Endothelial cell of umbilical vein (primary cell): ENCODE data around the gene MYO16. TPM values are rescaled to one million over a fixed set of nuclear protein-coding genes. Genes with fewer than 3 reads are reported as not detected.

Experiments used
- BruUV-seq: library from RNA; stranded (reverse); fragments of 400-500 nt; replicated peaks from 2 replicates; lab custom pipeline; 2021; lab: Mats Ljungman, UMichigan
- CTCF ChIA-PET: fragments of 300-600, 350-600 bp; sonication (Branson Sonifier 250); formaldehyde crosslinking; loops from one replicate; lab custom pipeline; 2021; ENCODE audit warnings: antibody characterized with exemption, inconsistent platforms; lab: Charles Lee
- POLR2A ChIA-PET: fragments of 300-600, 350-600 bp; sonication (Branson Sonifier 250); formaldehyde crosslinking; loops from one replicate; lab custom pipeline; 2021; ENCODE audit warnings: antibody characterized with exemption, inconsistent platforms; lab: Charles Lee
- DNase-seq: peaks from one replicate; pipeline ENCODE4 v3.0.0-alpha.2; 2011; ENCODE audit warnings: low read depth, low spot score
- FAIRE-seq: peaks from 2 replicates; lab custom pipeline; 2011; peaks lifted over from hg19 to GRCh38; lab: Jason Lieb, UNC
- H2AFZ ChIP-seq: 2 replicates; pipeline ENCODE4 v1.6.0; 2012; ENCODE audit warnings: low read depth, low read length, control low read depth, inconsistent platforms
- H3K27ac ChIP-seq: 2 replicates; pipeline ENCODE4 v1.5.1; 2011; ENCODE audit warnings: low read depth, mild to moderate bottlenecking, control low read depth, low read length, moderate library complexity; ENCODE audit not compliant: insufficient read depth
- H3K27me3 ChIP-seq, 2 experiments: 2 replicates each; pipeline versions ENCODE4 v1.6.0 to v1.6.1; 2011; ENCODE audit warnings: low read length in 2 of 2, mixed read lengths in 1 of 2; ENCODE audit not compliant: control insufficient read depth in 2 of 2, insufficient read depth in 2 of 2
- H3K36me3 ChIP-seq, 2 experiments: 2 replicates in 1 of 2; 3 replicates in 1 of 2; pipeline ENCODE4 v1.5.1; 2011; ENCODE audit warnings: low read length in 2 of 2, mild to moderate bottlenecking in 1 of 2, moderate library complexity in 1 of 2; ENCODE audit not compliant: control insufficient read depth in 2 of 2, insufficient read depth in 2 of 2; ENCODE audit errors: extremely low read depth in 1 of 2
- H3K4me1 ChIP-seq: 3 replicates; pipeline ENCODE4 v1.5.1; 2011; ENCODE audit warnings: mild to moderate bottlenecking, low read length; ENCODE audit not compliant: control insufficient read depth, insufficient read depth; ENCODE audit errors: extremely low read depth
- H3K4me2 ChIP-seq: 2 replicates; pipeline ENCODE4 v1.6.1; 2011; ENCODE audit warnings: low read length, control low read depth, mixed read lengths; ENCODE audit not compliant: insufficient read depth
- H3K4me3 ChIP-seq, 3 experiments: fragments of 200-600 bp in 1 of 3; sonication (generic), shearing (Covaris generic) in 1 of 3; replicated peaks in 1 of 3; 2 replicates each; pipeline ENCODE4 v1.5.1; 2011 to 2016; ENCODE audit warnings: control low read depth in 3 of 3, low read length in 3 of 3, mild to moderate bottlenecking in 2 of 3, inconsistent platforms in 1 of 3, low read depth in 1 of 3, moderate library complexity in 1 of 3; ENCODE audit not compliant: insufficient read depth in 1 of 3
- H3K79me2 ChIP-seq: 2 replicates; pipeline ENCODE4 v1.6.0; 2012; ENCODE audit warnings: low read length, inconsistent platforms; ENCODE audit not compliant: control insufficient read depth, insufficient read depth
- H3K9ac ChIP-seq: replicated peaks from 2 replicates; pipeline ENCODE3; 2011; ENCODE audit warnings: low read length, control low read depth; ENCODE audit not compliant: insufficient read depth; ENCODE audit errors: extremely low read depth
- H3K9me1 ChIP-seq: replicated peaks from 3 replicates; pipeline ENCODE4 v1.6.0; 2011; ENCODE audit warnings: mild to moderate bottlenecking, low read length; ENCODE audit not compliant: control insufficient read depth, insufficient read depth; ENCODE audit errors: extremely low read depth
- H3K9me3 ChIP-seq: replicated peaks from 2 replicates; pipeline ENCODE4 v1.5.1; 2012; ENCODE audit warnings: low read length, inconsistent platforms; ENCODE audit not compliant: control insufficient read depth, insufficient read depth
- H4K20me1 ChIP-seq: replicated peaks from 2 replicates; pipeline ENCODE3; 2011; ENCODE audit warnings: mild to moderate bottlenecking, low read length; ENCODE audit not compliant: control insufficient read depth, insufficient read depth; ENCODE audit errors: extremely low read depth
- CTCF ChIP-seq, 2 donors: IDR thresholded peaks; 1 replicate in 1 of 2; 2 replicates in 1 of 2; pipeline ENCODE4 v1.5.1; 2011; ENCODE audit warnings: low read length in 2 of 2, mild to moderate bottlenecking in 2 of 2, moderate library complexity in 2 of 2, control low read depth in 1 of 2, inconsistent platforms in 1 of 2, low read depth in 1 of 2; ENCODE audit not compliant: insufficient read depth in 1 of 2; ENCODE audit errors: extremely low read depth in 1 of 2
- EZH2 ChIP-seq: IDR thresholded peaks from 2 replicates; pipeline ENCODE4 v1.6.1; 2012; ENCODE audit warnings: borderline replicate concordance, low read depth, mild to moderate bottlenecking, moderate library complexity, low read length, inconsistent platforms; ENCODE audit not compliant: severe bottlenecking
- FOS ChIP-seq: IDR thresholded peaks from 2 replicates; pipeline ENCODE4 v1.6.1; 2011; ENCODE audit warnings: mild to moderate bottlenecking, low read length, moderate library complexity, borderline replicate concordance; ENCODE audit not compliant: insufficient read depth
- GATA2 ChIP-seq: IDR thresholded peaks from 2 replicates; pipeline ENCODE4 v1.7.0; 2011; ENCODE audit warnings: low read depth, mild to moderate bottlenecking, moderate library complexity, mixed read lengths, low read length; ENCODE audit not compliant: insufficient read length, insufficient read depth
- JUN ChIP-seq: IDR thresholded peaks from 2 replicates; pipeline ENCODE4 v1.6.1; 2011; ENCODE audit warnings: borderline replicate concordance, low read depth; ENCODE audit not compliant: insufficient read length, insufficient read depth
- MAX ChIP-seq: IDR thresholded peaks from 2 replicates; pipeline ENCODE4 v1.6.1; 2011; ENCODE audit not compliant: insufficient read depth, insufficient read length
- MYC ChIP-seq: IDR thresholded peaks from one replicate; pipeline ENCODE4 v1.6.1; 2011; ENCODE audit warnings: mild to moderate bottlenecking, low read depth, low read length
- POLR2A ChIP-seq: IDR thresholded peaks from 2 replicates; pipeline ENCODE4 v1.6.1; 2012; ENCODE audit warnings: low read depth, mild to moderate bottlenecking, control low read depth, low read length
- POLR2AphosphoS5 ChIP-seq: IDR thresholded peaks from 2 replicates; pipeline ENCODE4 v1.6.1; 2012; ENCODE audit warnings: low read depth, mild to moderate bottlenecking, control low read depth, low read length, moderate library complexity; ENCODE audit not compliant: insufficient read depth
- dilution Hi-C: fragments of 300-500 bp; cut with MboI; formaldehyde crosslinking; loops from one replicate; pipeline ENCODE4 v1.15.0; 2019; ENCODE audit warnings: low sequenced_read_pairs; ENCODE audit not compliant: extremely low pct_ligation_motif_present
- intact Hi-C: fragments of 100-400 bp; cut with micrococcal nuclease; formaldehyde crosslinking; loops from one replicate; pipeline ENCODE4 v1.10.0; 2022
- polyA plus RNA-seq, 4 experiments: library from polyadenylated mRNA; depleted of rRNA in 3 of 4; stranded (reverse) in 3 of 4; unstranded in 1 of 4; fragments of >200 nt; gene quantifications; 2 replicates each; pipeline versions ENCODE4 v1.2.1 to v1.2.3, GENCODE V29; 2011 to 2012; ENCODE audit warnings: missing spikeins in 1 of 4
- total RNA-seq: library from RNA; stranded (reverse); gene quantifications from 2 replicates; pipeline ENCODE4 v1.2.3, GENCODE V29; 2021

MYO16 gene
- total and polyA plus RNA-seq, 2 donors (not counting 3 experiments of a cell fraction or from before 2014, with no cell fraction given) = 0.03 to 0.04 TPM

- CTCF ChIA-PET = no interaction called here
- Histone ChIP-seq H3K36me3 (no peaks in the 10 kb centered on the region), H3K9me3 (peaks cover 6% of the 10 kb centered on the region), H3K9me1 (no peaks in the 10 kb centered on the region), H3K79me2 (no peaks in the 10 kb centered on the region), H3K27ac (no peak overlapping the region), H3K4me1 (no peaks in the 10 kb centered on the region), H3K27me3 (no peaks in the 10 kb centered on the region), H3K4me3 (no peak overlapping the region), H2AFZ (no peak overlapping the region), H3K9ac (no peak overlapping the region), H3K4me2 (no peak overlapping the region), H4K20me1 (no peaks in the 10 kb centered on the region)
- no peak for DNase-seq
- TF ChIP-seq MYC (no peak), JUN (no peak), POLR2AphosphoS5 (no peak), CTCF (IDR thresholded peaks at IDR 0.05; ENCODE audit: extremely low read depth in 1 of 2, insufficient read depth in 1 of 2, low read depth in 1 of 2, low read length in 2 of 2) (no peak), EZH2 (no peak), POLR2A (no peak), MAX (no peak), GATA2 (no peak), FOS (no peak)
- POLR2A ChIA-PET = no interaction called here
- no TSS peak for BruUV-seq
- dilution Hi-C loops = no loop called here
- intact Hi-C loops = no loop called here
- FAIRE-seq = no peak
Observed at GRCh38 chr13:108656742-108657141, 27.3 kb downstream of the MYO16 start.
